H1 (cell line): ENCODE measurements around the gene MRPL3. TPM values are rescaled to one million over a fixed set of nuclear protein-coding genes. Genes with fewer than 3 reads are reported as not detected.

Experiments
- CTCF ChIA-PET: fragments of 300-600 bp; sonication (Branson Sonifier 250); formaldehyde crosslinking; loops from one replicate; lab custom pipeline; 2021; ENCODE audit not compliant: partially characterized antibody; lab: Charles Lee
- POLR2A ChIA-PET: fragments of 300-600 bp; sonication (Branson Sonifier 250); formaldehyde crosslinking; loops from one replicate; lab custom pipeline; 2021; ENCODE audit warnings: inconsistent platforms; ENCODE audit not compliant: partially characterized antibody; lab: Charles Lee
- DNase-seq, 2 experiments: peaks; one replicate each; pipeline versions ENCODE4 v3.0.0 to v3.0.0-alpha.2; 2010 to 2022; ENCODE audit warnings: low spot score in 2 of 2, low read depth in 1 of 2, mixed read lengths in 1 of 2
- FAIRE-seq: peaks from 2 replicates; lab custom pipeline; 2011; peaks lifted over from hg19 to GRCh38; lab: Jason Lieb, UNC
- H2AFZ ChIP-seq: 2 replicates; pipeline ENCODE4 v1.8.1; 2012; ENCODE audit warnings: low read length, inconsistent platforms
- H2AK5ac ChIP-seq: 2 replicates; pipeline ENCODE4 v1.6.1; 2013; ENCODE audit warnings: low read depth, low read length
- H2BK120ac ChIP-seq: replicated peaks from 2 replicates; pipeline ENCODE3; 2013; ENCODE audit warnings: low read depth, low read length, inconsistent platforms
- H2BK12ac ChIP-seq: 2 replicates; pipeline ENCODE4 v1.6.1; 2013; ENCODE audit warnings: low read depth, low read length
- H2BK15ac ChIP-seq: 2 replicates; pipeline ENCODE4 v1.6.1; 2013; ENCODE audit warnings: low read length
- H2BK20ac ChIP-seq: 2 replicates; pipeline ENCODE4 v1.6.1; 2013; ENCODE audit warnings: low read length
- H2BK5ac ChIP-seq: 2 replicates; pipeline ENCODE4 v1.6.1; 2013; ENCODE audit warnings: low read depth, low read length
- H3K14ac ChIP-seq: 2 replicates; pipeline ENCODE4 v1.6.1; 2013; ENCODE audit warnings: inconsistent platforms; ENCODE audit not compliant: insufficient read length
- H3K18ac ChIP-seq: 2 replicates; pipeline ENCODE4 v1.6.1; 2013; ENCODE audit warnings: low read length; ENCODE audit errors: extremely low read depth
- H3K23ac ChIP-seq: 2 replicates; pipeline ENCODE4 v1.6.1; 2013; ENCODE audit warnings: inconsistent platforms; ENCODE audit not compliant: insufficient read length
- H3K23me2 ChIP-seq: 2 replicates; pipeline ENCODE4 v1.6.1; 2013; ENCODE audit warnings: low read depth, low read length
- H3K27ac ChIP-seq: 2 replicates; pipeline ENCODE4 v1.6.1; 2011; ENCODE audit warnings: low read depth, low read length, inconsistent platforms
- H3K27me3 ChIP-seq, 4 experiments: replicated peaks in 1 of 4; 1 replicate in 1 of 4; 2 replicates in 3 of 4; pipeline versions ENCODE4 v1.6.1 to v1.8.1; 2011 to 2013; ENCODE audit warnings: low read length in 3 of 4, mild to moderate bottlenecking in 3 of 4, inconsistent platforms in 2 of 4, mixed read lengths in 2 of 4, moderate library complexity in 1 of 4; ENCODE audit not compliant: control insufficient read depth in 3 of 4, insufficient read depth in 3 of 4; ENCODE audit errors: extremely low read depth in 1 of 4
- H3K36me3 ChIP-seq, 4 experiments: 2 replicates each; pipeline versions ENCODE4 v1.6.1 to v1.8.1; 2011 to 2013; ENCODE audit warnings: mild to moderate bottlenecking in 4 of 4, low read length in 3 of 4, moderate library complexity in 2 of 4, control low read depth in 1 of 4, inconsistent platforms in 1 of 4; ENCODE audit not compliant: insufficient read depth in 4 of 4, control insufficient read depth in 2 of 4
- H3K4ac ChIP-seq: replicated peaks from 2 replicates; pipeline ENCODE3; 2013; ENCODE audit warnings: low read length, low read depth, mixed read lengths, inconsistent platforms; ENCODE audit not compliant: insufficient read length
- H3K4me1 ChIP-seq, 4 experiments: replicated peaks in 1 of 4; 1 replicate in 1 of 4; 2 replicates in 3 of 4; pipeline versions ENCODE4 v1.6.1 to v1.8.1; 2011 to 2013; ENCODE audit warnings: low read length in 3 of 4, inconsistent platforms in 2 of 4, mixed read lengths in 1 of 4; ENCODE audit not compliant: insufficient read depth in 4 of 4, control insufficient read depth in 3 of 4
- H3K4me2 ChIP-seq, 2 experiments: 2 replicates each; pipeline versions ENCODE4 v1.6.1 to v1.8.1; 2011 to 2013; ENCODE audit warnings: low read depth in 2 of 2, low read length in 2 of 2, control low read depth in 1 of 2, inconsistent platforms in 1 of 2, mild to moderate bottlenecking in 1 of 2; ENCODE audit not compliant: insufficient read depth in 1 of 2
- H3K4me3 ChIP-seq, 4 experiments: fragments of 200-600, 300-600 bp in 1 of 4; sonication (generic), shearing (Covaris generic), sonication (Bioruptor Twin) in 1 of 4; 2 replicates each; pipeline versions ENCODE4 v1.5.1 to v1.8.1; 2011 to 2016; ENCODE audit warnings: low read length in 4 of 4, low read depth in 3 of 4, control low read depth in 2 of 4, inconsistent platforms in 2 of 4, mild to moderate bottlenecking in 2 of 4, mixed read lengths in 1 of 4, moderate library complexity in 1 of 4; ENCODE audit not compliant: insufficient read depth in 2 of 4; ENCODE audit errors: extremely low read depth in 1 of 4
- H3K56ac ChIP-seq: replicated peaks from 2 replicates; pipeline ENCODE3; 2013; ENCODE audit warnings: low read depth, mild to moderate bottlenecking, mixed read lengths, low read length, inconsistent platforms; ENCODE audit not compliant: insufficient read length
- H3K79me1 ChIP-seq: 2 replicates; pipeline ENCODE4 v1.6.1; 2013; ENCODE audit warnings: low read depth, low read length, control low read depth
- H3K79me2 ChIP-seq, 2 experiments: 2 replicates each; pipeline versions ENCODE4 v1.6.1 to v1.8.1; 2012 to 2013; ENCODE audit warnings: low read length in 2 of 2, mild to moderate bottlenecking in 2 of 2, inconsistent platforms in 1 of 2; ENCODE audit not compliant: insufficient read depth in 2 of 2, control insufficient read depth in 1 of 2
- H3K9ac ChIP-seq, 4 experiments: replicated peaks in 1 of 4; 1 replicate in 1 of 4; 2 replicates in 3 of 4; pipeline versions ENCODE4 v1.6.1 to v1.8.1; 2011 to 2013; ENCODE audit warnings: low read depth in 3 of 4, low read length in 3 of 4, control low read depth in 2 of 4, mild to moderate bottlenecking in 2 of 4, moderate library complexity in 2 of 4, inconsistent platforms in 1 of 4; ENCODE audit errors: extremely low read depth in 1 of 4
- H3K9me3 ChIP-seq, 2 experiments: 2 replicates each; pipeline versions ENCODE4 v1.6.1 to v1.8.1; 2012 to 2013; ENCODE audit warnings: mild to moderate bottlenecking in 2 of 2, moderate library complexity in 2 of 2, control low read depth in 1 of 2, inconsistent platforms in 1 of 2, low read depth in 1 of 2, low read length in 1 of 2, mixed read lengths in 1 of 2; ENCODE audit not compliant: insufficient read depth in 2 of 2
- H4K20me1 ChIP-seq, 2 experiments: replicated peaks in 1 of 2; 2 replicates each; pipeline versions ENCODE3 to v1.8.1; 2011 to 2013; ENCODE audit warnings: inconsistent platforms in 2 of 2, low read length in 2 of 2, mild to moderate bottlenecking in 1 of 2; ENCODE audit not compliant: insufficient read depth in 2 of 2, control insufficient read depth in 1 of 2
- H4K5ac ChIP-seq: 2 replicates; pipeline ENCODE4 v1.6.1; 2013; ENCODE audit warnings: low read length, low read depth, mixed read lengths, inconsistent platforms; ENCODE audit not compliant: insufficient read length
- H4K8ac ChIP-seq: 2 replicates; pipeline ENCODE4 v1.8.0; 2013; ENCODE audit warnings: mild to moderate bottlenecking, moderate library complexity, low read length, inconsistent platforms; ENCODE audit not compliant: insufficient read depth; ENCODE audit errors: extremely low read depth
- H4K91ac ChIP-seq: replicated peaks from 2 replicates; pipeline ENCODE3; 2013; ENCODE audit warnings: low read length, mixed read lengths, inconsistent platforms; ENCODE audit not compliant: insufficient read length
- CREB1 ChIP-seq: IDR thresholded peaks from 2 replicates; pipeline ENCODE4 v1.6.1; 2012; ENCODE audit warnings: inconsistent platforms
- WGBS, 2 experiments: shearing (Covaris generic) in 1 of 2; methylation state at CpG; one replicate each; pipeline versions ENCODE4 v1.1.6 to v1.1.7; 2013 to 2015; ENCODE audit warnings: low lambda C conversion rate in 2 of 2, mixed read lengths in 2 of 2, inconsistent platforms in 1 of 2, low coverage in 1 of 2, missing lambda C conversion rate in 1 of 2; ENCODE audit not compliant: insufficient replicate concordance in 2 of 2, insufficient coverage in 1 of 2, insufficient read length in 1 of 2; ENCODE audit errors: extremely low coverage in 1 of 2, missing lambda C conversion rate in 1 of 2; 5-methylcytosine and 5-hydroxymethylcytosine counted together
- polyA plus RNA-seq, 7 experiments: library from polyadenylated mRNA; depleted of rRNA in 3 of 7; stranded (reverse) in 5 of 7; unstranded in 2 of 7; fragments of >200 nt in 5 of 7; fragments of 200-250 nt in 2 of 7; gene quantifications; 1 replicate in 5 of 7; 2 replicates in 1 of 7; 4 replicates in 1 of 7; pipeline versions ENCODE4 v1.2.1 to v1.2.3, GENCODE V29; 2011 to 2013; ENCODE audit warnings: missing spikeins in 2 of 7, mixed read lengths in 2 of 7
- total RNA-seq: library from RNA; stranded (reverse); fragmentation: NEBNext Ultra II Directional; extraction: Animal tissue kit (Norgen Biotek cat#: 25700); gene quantifications from 2 replicates; pipeline ENCODE4 v1.2.1, GENCODE V29; 2021

Gene MRPL3
- total and polyA plus RNA-seq, 2 of the 8 experiments (the other 6 are each of a cell fraction or from before 2014, with no cell fraction given): 164 to 175 TPM

- no peak overlapping the region for H2BK5ac ChIP-seq
- H2BK120ac ChIP-seq: no peak overlapping the region
- no peak for FAIRE-seq
- H3K23ac ChIP-seq: no peak overlapping the region
- H3K79me1 ChIP-seq: no peaks in the 10 kb centered on the region
- no peaks in the 10 kb centered on the region for H3K4me1 ChIP-seq
- H3K4ac ChIP-seq: no peak overlapping the region
- H3K14ac ChIP-seq: no peak overlapping the region
- no peaks in the 10 kb centered on the region for H3K79me2 ChIP-seq
- no peak overlapping the region for H2AFZ ChIP-seq
- 95% methylated on average over 1 of the region's 1 CpG; no CpG with 5 or more reads in 1 of the 2 experiments for WGBS, 2 experiments
- DNase-seq: no peak
- H2AK5ac ChIP-seq: no peak overlapping the region
- H2BK15ac ChIP-seq: no peak overlapping the region
- no peak overlapping the region for H3K27ac ChIP-seq
- no peak overlapping the region for H3K4me3 ChIP-seq
- H3K4me2 ChIP-seq: no peak overlapping the region
- H3K9ac ChIP-seq: no peak overlapping the region
- no peak overlapping the region for H4K91ac ChIP-seq
- H4K8ac ChIP-seq: no peak overlapping the region
- H3K18ac ChIP-seq: no peak overlapping the region
- H3K23me2 ChIP-seq: 0 out of 2 replicates have a peak, but pooled peaks cover 3% of the 10 kb centered on the region
- H3K36me3 ChIP-seq: no peaks in the 10 kb centered on the region
- no peaks in the 10 kb centered on the region for H3K9me3 ChIP-seq
- no peak overlapping the region for H2BK12ac ChIP-seq
- H2BK20ac ChIP-seq: no peak overlapping the region
- no peaks in the 10 kb centered on the region for H4K20me1 ChIP-seq
- ChIA-PET POLR2A (no interaction called here), CTCF (interaction anchor here (3.2 to 4.6 kb wide), 2 partner anchors 8 to 14 kb away, joined by 7 to 39 read pairs; no protein-coding TSS in a partner anchor)
- no peak overlapping the region for H4K5ac ChIP-seq
- no peak for TF ChIP-seq CREB1
- no peak overlapping the region for H3K56ac ChIP-seq
- H3K27me3 ChIP-seq: no peaks in the 10 kb centered on the region
Measured at GRCh38 chr3:131541288-131541687, 38.5 kb upstream of the MRPL3 start.
